NB4 (cell line): ENCODE results near the gene EXTL1.

Experiments
- CTCF ChIP-seq: IDR thresholded peaks from one replicate; pipeline ENCODE4 v1.5.1; 2012; ENCODE audit warnings: low read depth, low read length
- MYC ChIP-seq: IDR thresholded peaks from 2 replicates; pipeline ENCODE4 v1.6.1; 2011; ENCODE audit warnings: low read depth, low read length
- POLR2A ChIP-seq: IDR thresholded peaks from 2 replicates; pipeline ENCODE4 v1.6.1; 2011; ENCODE audit warnings: mild to moderate bottlenecking; ENCODE audit not compliant: insufficient read length; ENCODE audit errors: extremely low read depth

GRCh38 chr1:25992689-25993171, 28.8 kb upstream of the EXTL1 start:
- no peak for TF ChIP-seq CTCF
- TF ChIP-seq MYC = no peak
- TF ChIP-seq POLR2A = no peak
